CD4-positive, alpha-beta T cell treated with Interleukin-1 beta for 1 hour (primary cell): ENCODE measurements around the gene MYO5C.

Experiments
- DNase-seq, 2 donors: peaks; one replicate each; pipeline ENCODE4 v3.0.0-alpha.2; 2020 to 2022

MYO5C gene

DNA sequence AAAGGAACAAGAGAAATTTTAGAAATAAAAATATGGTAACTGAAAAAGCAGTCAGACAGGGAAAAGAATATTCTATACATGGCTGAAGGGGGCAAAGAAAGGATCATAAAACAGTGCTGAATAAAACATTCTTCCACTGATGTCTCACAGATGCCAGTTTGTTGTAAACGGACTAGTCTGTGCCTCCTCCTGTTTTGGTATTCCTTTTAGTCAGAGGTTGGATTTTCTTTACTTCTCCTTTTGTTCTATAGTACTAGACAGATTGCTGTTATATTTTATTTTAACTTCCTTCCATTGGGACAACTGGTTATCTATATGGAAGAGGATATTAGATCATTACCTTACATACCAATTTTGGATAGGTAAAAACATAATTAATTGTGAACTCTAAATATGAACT lies 88.4 kb downstream of the MYO5C start:
- DNase-seq, result no peak

GRCh38 chr15:52206446-52206845 lies 89.2 kb downstream of the MYO5C start:
- no peak for DNase-seq

DNA sequence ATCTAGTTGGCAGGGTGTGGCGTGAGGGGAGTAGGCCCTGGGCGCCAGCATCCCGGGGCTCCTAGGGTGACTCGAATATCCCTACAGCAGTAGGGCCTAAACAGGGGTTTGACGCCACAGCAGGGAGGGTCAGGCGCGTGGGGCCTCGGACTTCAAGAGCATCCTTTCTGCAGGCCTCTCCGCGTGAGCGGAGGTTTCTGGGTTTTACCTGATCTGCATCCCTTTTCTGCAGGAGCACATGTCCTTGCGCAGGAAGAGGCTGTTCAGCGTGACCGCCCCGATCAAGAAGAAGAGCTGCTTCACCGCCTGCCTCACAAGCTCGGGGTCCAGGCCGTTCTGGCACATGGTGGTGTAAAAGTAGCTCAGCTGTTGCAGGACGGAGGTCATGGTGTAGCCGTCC lies 90.9 kb downstream of the MYO5C start:
- no peak for DNase-seq

DNA sequence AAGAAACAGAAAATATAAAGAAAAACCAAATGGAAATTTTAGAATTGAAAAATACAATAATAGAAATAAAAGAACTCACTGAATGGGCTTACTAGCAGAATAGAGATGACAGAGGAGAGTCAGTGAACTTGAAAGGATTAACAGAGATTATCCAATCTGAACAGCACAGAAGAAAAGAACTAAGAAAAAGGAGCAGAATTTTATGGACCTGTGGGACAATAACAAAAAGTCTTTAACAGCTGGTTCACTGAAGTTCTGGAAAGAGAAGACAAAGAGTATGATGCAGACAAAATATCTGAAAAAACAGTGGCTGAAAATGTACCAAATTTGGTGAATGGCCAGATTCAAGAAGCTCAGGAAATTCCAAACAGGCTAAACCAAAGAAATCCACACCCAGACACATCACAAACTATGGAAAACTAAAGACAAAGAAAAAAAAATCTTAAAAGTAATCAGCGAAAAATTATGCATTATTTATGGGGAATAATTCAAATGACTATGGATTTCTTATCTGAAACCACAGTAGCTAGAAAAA lies 94.7 kb downstream of the MYO5C start:
- DNase-seq, result no peak

- DNase-seq, result no peak
Measured at GRCh38 chr15:52199271-52199670, 96.3 kb downstream of the MYO5C start.

GRCh38 chr15:52196891-52197290 lies 98.7 kb downstream of the MYO5C start:
- no peak for DNase-seq

DNA sequence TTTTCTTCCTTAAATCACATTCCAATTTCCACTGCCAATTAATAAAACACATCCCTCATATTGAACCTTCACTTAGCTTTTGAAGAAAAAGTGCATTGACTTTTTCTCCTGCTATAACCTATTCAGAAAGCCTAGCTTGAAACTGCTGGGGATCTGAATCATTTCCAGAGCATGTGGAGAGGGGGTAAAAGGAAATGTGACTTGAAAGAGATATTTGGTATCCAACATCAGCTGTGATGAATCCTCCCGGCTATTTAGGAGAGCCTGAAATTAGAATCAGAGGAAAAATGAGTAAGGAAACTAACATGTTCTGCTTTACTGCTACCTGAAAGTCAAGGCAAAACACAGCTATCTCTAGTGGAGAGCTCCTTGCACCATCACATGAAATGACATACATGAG lies 101.8 kb downstream of the MYO5C start:
- DNase-seq, result no peak

- no peak for DNase-seq
Measured at GRCh38 chr15:52193321-52193720, 102.3 kb downstream of the MYO5C start.

GRCh38 chr15:52191207-52191606 lies 104.4 kb downstream of the MYO5C start, which contains the start of gene GNB5:
TSS of gene GNB5 (minus strand) at chr15:52191392. CDS start at chr15:52184676, 6,716 bp downstream.
- DNase-seq, result no peak

GRCh38 chr15:52186651-52187486 lies 108.7 kb downstream of the MYO5C start:
- no peak for DNase-seq

GRCh38 chr15:52185151-52185561 lies 110.4 kb downstream of the MYO5C start:
- no peak for DNase-seq

DNA sequence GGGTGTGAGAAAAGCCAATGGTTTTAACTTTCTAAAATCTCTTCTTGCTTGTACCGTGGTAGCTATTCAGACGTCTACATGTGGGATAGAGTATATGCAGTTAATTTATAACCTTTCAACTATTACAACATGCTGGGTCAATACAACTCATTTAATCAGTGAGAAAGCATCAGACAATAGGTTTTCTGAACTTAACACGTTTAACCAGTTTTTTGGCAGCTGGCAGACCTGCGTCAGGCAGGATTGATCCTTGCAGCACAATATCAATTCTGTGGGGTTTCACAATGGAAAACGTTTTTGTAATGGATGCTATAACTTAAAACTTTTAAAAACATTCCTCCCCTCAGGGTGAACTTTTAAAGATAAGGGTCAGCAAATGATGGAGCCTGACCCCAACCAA lies 110.9 kb downstream of the MYO5C start:
- DNase-seq, result no peak

DNA sequence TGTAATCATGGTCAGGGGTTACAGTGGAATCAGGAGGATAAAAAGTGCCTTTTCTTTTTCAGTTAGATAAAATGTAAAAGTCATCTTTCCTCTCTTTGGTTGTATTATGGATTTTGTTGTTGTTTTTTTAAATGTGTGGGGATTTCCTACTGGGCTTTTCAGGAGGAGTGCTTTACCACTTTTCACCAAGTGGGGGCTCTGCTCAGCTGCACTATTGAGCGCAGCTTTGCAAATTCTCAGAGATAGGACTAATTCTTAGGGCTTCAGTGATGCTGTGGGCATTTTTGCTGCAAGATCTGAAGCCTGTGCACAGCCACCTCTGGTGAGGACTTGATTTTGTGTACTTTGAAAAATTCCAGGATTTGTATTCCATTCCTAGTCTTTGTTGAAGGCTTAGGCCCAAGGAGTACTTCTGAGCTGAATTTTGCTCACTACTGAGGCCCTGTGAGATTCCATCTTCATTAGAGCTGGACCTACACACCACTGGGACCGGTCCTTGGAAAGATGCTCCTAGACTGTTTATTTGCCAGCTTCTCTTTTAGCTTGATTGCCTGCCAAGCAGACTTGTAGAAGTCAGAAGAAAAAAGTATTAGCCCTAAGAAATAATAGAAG lies 111.9 kb downstream of the MYO5C start:
- peak in 1 of 2 donors; percentile 45 for DNase-seq

GRCh38 chr15:52181938-52182780 lies 113.4 kb downstream of the MYO5C start:
- peak in 1 of 2 donors; percentile 9 for DNase-seq

- no peak for DNase-seq
Measured at GRCh38 chr15:52180851-52181450, 114.7 kb downstream of the MYO5C start.

DNA sequence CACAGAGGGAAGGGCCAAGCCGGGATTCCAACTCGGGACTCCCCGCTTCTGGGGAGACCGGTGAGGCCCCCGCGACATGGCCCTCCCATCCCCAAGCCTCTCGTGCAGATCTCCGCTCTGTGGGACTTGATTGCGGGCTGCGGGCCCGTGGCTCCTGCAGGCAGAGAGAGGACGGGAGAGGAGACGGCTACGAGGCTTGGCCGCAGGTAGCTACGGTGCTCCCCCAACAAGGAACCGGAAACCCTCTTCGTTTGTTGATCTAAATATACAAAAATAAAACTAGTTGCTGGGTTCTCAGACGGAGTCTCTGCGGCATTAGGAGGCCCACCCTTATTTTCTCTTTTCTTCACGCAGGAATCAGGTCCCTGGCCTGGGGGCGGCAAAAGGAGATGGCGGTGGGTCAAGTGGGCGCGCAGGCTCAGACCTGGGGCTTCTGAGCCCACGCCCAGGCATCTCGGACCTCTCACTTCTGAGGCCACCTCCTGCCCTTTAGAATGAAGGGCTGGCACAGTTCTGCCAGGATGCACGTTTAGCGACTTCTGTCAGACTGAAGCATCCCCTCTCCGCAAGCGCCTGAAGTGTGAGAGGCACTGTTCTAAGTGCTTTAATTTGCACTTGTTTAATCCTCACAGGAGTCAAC lies 115.3 kb downstream of the MYO5C start:
- DNase-seq, result peak; percentile 70 to 72

DNA sequence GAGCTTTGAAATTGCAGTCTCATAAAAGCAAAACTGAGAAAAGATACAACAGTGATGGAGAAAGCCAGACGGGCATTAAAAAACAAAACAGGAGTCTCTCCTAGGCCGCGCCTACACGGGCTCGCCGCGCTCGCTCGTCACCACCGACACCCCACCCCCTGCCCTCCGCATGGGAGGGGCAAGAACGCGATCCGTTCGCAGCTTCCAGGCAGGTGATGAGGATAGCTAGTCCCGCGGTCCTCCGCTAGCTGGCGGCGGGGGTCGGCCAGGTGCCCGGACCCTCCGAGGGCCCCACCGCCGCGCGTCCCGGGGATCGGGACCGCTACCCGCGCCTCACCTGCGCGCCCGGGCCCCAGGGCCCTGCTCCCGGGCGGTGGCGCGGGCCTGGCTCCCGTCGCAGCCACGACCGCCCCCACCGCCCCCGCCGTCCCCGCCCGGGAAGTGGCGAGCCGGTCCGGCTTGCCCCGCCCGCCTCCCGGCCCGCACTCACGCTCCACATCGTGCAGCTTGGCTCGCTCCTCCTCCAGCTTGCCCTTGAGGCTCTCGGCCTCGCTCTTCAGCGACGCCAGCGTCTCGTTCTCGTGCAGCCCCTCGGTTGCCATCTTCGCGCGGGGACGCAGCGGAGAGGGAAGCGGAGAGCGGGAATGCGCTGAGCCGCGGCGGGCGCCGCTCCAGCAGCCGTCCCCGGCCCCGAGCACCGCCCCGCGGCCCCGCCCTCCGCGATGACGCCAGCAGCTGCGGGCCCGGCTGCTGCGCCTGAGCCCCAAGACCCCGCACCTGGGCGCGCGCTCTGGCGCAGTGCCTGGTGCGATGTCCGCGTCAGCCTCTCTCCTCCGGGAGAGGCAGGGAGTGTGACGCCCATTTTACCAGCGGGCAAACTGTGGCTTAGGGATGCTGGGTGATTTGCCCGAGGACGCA lies 116.1 kb downstream of the MYO5C start:
- DNase-seq, result peak; percentile 89 to 90

- peak in 1 of 2 donors; percentile 12 for DNase-seq
Measured at GRCh38 chr15:52178765-52179164, 116.8 kb downstream of the MYO5C start.

DNA sequence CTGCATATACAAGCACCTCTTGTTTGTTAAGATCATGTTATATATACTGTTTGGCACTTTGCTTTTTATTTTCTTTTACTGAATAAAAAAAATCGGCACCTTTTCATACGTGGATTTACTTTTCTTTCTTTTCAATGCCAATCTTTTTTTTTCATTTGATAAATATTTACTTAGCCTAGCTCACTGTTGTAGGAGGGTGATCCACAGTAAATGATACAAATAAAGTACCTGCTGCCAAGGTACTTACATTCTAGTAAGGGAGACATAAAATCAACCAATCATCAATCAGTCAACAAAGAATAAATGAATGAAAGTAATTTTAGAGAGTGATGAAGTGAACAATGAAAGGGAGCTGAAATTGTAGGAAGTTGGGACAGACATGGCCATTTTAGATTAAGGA lies 122.7 kb downstream of the MYO5C start:
- no peak for DNase-seq

DNA sequence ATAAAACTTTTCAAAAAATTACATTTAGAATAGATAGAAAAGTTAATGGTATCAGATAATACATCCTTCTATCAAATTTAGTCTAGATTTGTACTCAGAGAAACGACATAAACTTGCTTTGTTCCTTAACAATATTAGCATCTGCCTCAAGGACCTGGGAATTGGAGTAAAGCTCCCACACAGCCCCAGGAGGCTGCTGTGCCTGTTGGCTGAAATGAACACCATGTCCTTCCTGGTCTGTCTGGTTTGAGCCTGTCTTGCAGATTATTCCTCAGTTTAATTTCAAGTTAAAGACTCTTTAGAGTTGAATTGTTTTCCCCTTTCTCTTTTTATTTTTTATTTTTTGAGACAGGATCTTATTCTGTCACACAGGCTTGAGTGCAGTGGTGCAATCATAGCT lies 123.8 kb downstream of the MYO5C start:
- DNase-seq, result no peak

DNA sequence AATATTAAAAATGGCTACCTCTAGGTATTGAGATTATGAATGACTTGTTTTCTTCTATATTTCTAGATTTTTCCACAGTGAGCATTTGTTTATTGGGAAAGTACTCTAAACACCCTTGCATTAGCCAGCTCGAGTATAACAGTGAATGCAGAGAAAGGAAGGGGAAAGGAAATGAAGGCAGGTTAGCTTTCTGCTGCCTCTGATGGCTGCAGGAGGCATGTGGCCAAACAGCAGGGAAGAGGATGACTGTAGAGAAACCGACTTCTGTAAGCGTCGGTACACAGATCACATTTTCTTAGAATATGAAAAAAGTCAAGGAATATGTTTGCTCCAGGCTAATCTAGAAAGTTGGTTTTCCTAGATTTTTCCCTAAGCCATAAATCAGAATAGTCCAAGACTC lies 124.2 kb downstream of the MYO5C start:
- peak in 1 of 2 donors; percentile 10 for DNase-seq
